ENCODE data around the gene HEXA. TPM values are rescaled to one million over a fixed set of nuclear protein-coding genes. Genes with fewer than 3 reads are reported as not detected.

The HEXA gene
- total and polyA plus RNA-seq, 9 of the 15 experiments (the other 6 are each of a cell fraction or from before 2014, with no cell fraction given) = 22.2 to 136 (median 68.9) TPM

GRCh38 chr15:72319360-72319984, 56.3 kb downstream of the HEXA start (continued):
- TF ChIP-seq FOS (IDR thresholded peaks at IDR 0.05; ENCODE audit: extremely low read depth, insufficient read length) (no peak), HNRNPH1 (optimal IDR thresholded peaks at IDR 0.05; ENCODE audit: low read depth, low read length) (no peak), ZNF75A (CRISPR knock-in tag; IDR thresholded peaks at IDR 0.05) (no peak), C11orf30 (IDR thresholded peaks at IDR 0.05; ENCODE audit: low read depth) (no peak), RAD21 (CRISPR knock-in tag; conservative IDR thresholded peaks at IDR 0.05 in 1 of 2, IDR thresholded peaks at IDR 0.05 in 1 of 2) (no peak), CEBPG (CRISPR knock-in tag; IDR thresholded peaks at IDR 0.05) (no peak), CEBPG (tag; conservative IDR thresholded peaks at IDR 0.05 in 1 of 2, IDR thresholded peaks at IDR 0.05 in 1 of 2) (no peak), JUNB (CRISPR knock-in tag; conservative IDR thresholded peaks at IDR 0.05) (no peak), HCFC1 (IDR thresholded peaks at IDR 0.05; ENCODE audit: low read depth, low read length) (0 out of 2 replicates have a peak, but pooled peaks have one; percentile 18), FOXJ2 (tag; IDR thresholded peaks at IDR 0.05) (no peak), MAZ (CRISPR knock-in tag; conservative IDR thresholded peaks at IDR 0.05 in 1 of 2, IDR thresholded peaks at IDR 0.05 in 1 of 2) (peak in 1 of 2 experiments; percentile 83; a peak in 2 of 4 replicates), FOXM1 (IDR thresholded peaks at IDR 0.05; ENCODE audit: low read depth) (no peak), FOXM1 (CRISPR knock-in tag; IDR thresholded peaks at IDR 0.05; ENCODE audit: low read depth) (peak; percentile 85), ZNF511 (CRISPR knock-in tag; IDR thresholded peaks at IDR 0.05) (peak; percentile 98), SRSF7 (optimal IDR thresholded peaks at IDR 0.05; ENCODE audit: low read depth, low read length) (no peak), ZNF586 (CRISPR knock-in tag; conservative IDR thresholded peaks at IDR 0.05) (no peak), ZBTB7A (IDR thresholded peaks at IDR 0.05; ENCODE audit: borderline replicate concordance, control insufficient read depth, low read depth, low read length) (peak; percentile 71), ZBTB43 (CRISPR knock-in tag; IDR thresholded peaks at IDR 0.05) (no peak), POLR2H (tag; IDR thresholded peaks at IDR 0.05; ENCODE audit: low read depth) (no peak), POLR2G (IDR thresholded peaks at IDR 0.05; ENCODE audit: low read depth, low read length) (peak; percentile 32; the same call in 1 of the 2 replicates), TCF15 (CRISPR knock-in tag; IDR thresholded peaks at IDR 0.05) (no peak), ERF (CRISPR knock-in tag; IDR thresholded peaks at IDR 0.05) (no peak), ZNF324 (CRISPR knock-in tag; IDR thresholded peaks at IDR 0.05) (no peak), CBFA2T3 (IDR thresholded peaks at IDR 0.05) (no peak), SAP30 (IDR thresholded peaks at IDR 0.05; ENCODE audit: borderline replicate concordance, insufficient read depth, low read depth, low read length, poor library complexity, severe bottlenecking) (peak; percentile 76), ZFP30 (CRISPR knock-in tag; IDR thresholded peaks at IDR 0.05; ENCODE audit: borderline replicate concordance) (no peak), MXD1 (CRISPR knock-in tag; IDR thresholded peaks at IDR 0.05; ENCODE audit: borderline replicate concordance, poor library complexity, severe bottlenecking) (peak; percentile 31)
